GM19397 (cell line): ENCODE results near the gene CSGALNACT2.
A peak's percentile ranks its signal among the peaks of the same experiment; 100 is the strongest.
"Not testable (repeated sequence)": the region's sequence is repeated elsewhere in the genome, so short reads cannot be mapped to it uniquely, and the experiment has no call there.

ENCODE experiments used
- ATAC-seq: cut with Tn5 transposase; IDR thresholded peaks from one replicate; pipeline ENCODE4 v1.9.1; 2021; ENCODE audit warnings: mild to moderate bottlenecking, moderate library complexity; ENCODE audit not compliant: unreplicated experiment

Gene CSGALNACT2

GRCh38 chr10:43137717-43138020, 576 bp upstream of the CSGALNACT2 start:
- ATAC-seq = peak; percentile 28

DNA sequence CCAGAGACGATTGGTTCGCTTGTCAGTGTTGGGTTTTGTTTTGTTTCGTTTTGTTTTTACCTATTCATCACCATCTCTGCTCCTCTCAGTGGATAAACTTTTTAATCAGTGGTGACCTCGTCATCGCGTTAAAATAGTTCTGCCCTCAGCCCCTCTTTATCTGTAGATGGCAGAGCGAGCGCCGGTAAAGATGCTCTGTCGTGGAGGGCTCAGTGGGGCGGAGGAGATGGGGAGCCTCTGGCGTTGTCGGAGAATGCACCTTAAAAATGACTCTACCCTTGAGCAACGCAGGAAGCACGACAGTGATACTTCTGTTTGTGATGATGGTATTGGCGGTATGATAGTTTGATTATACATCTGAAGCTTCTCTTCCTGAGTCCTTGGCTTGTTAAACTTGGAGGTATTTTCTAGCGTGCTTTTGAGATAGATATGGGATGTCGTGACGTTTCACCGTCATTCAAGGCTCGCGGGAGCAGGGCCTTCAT, 554 bp downstream of the CSGALNACT2 start:
- ATAC-seq = peak; percentile 35

- no peak for ATAC-seq
Measured at GRCh38 chr10:43141421-43141820, 3.2 kb downstream of the CSGALNACT2 start.

DNA sequence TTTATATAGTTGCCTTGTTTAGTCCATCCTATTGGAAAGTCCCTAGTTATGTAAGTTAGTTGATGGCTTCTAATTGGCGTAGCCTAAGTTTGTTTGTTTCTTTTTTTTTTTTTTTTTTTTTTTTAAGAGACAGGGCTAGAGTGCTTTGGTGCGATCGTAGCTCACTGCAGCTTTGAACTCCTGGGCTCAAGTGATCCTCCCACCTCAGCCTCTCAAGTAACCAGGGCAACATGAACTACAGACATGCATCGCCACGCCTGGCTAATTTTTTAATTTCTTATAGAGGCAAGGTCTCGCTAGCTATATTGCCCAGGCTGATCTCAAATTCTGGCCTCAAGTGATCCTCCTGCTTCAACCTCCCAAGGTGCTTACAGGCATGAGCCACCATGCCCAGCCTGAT, 7.1 kb downstream of the CSGALNACT2 start:
- ATAC-seq = no peak

DNA sequence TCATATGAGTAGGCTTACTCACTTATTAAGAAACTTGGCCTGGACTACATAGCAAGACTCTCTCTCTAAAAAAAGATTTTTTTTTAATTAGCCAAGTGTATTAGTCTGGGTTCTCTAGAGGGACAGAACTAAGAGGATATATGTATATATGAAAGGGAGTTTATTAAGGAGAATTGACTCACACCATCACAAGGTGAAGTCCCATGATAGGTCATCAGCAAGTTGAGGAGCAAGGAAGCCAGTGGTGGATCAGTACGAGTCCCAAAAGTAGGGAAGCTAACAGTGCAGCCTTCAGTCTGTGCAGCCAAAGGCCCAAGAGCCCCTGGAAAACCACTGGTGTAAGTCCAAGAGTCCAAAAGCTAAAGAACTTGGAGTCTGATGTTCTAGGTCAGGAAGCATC, 7.7 kb downstream of the CSGALNACT2 start:
- not testable (repeated sequence) for ATAC-seq

- no peak for ATAC-seq
Measured at GRCh38 chr10:43151371-43151770, 13.1 kb downstream of the CSGALNACT2 start.

- ATAC-seq = no peak
Measured at GRCh38 chr10:43153901-43154300, 15.7 kb downstream of the CSGALNACT2 start.

DNA sequence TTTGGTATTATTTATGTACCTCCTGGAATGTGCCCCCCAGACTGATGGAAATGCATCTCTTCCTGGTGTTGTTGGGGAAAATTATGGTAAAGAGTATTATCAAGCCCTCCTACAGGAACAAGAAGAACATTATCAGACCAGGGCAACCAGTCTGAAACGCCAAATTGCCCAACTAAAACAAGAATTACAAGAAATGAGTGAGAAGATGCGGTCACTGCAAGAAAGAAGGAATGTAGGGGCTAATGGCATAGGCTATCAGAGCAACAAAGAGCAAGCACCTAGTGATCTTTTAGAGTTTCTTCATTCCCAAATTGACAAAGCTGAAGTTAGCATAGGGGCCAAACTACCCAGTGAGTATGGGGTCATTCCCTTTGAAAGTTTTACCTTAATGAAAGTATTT, 17.0 kb downstream of the CSGALNACT2 start:
- ATAC-seq = no peak

DNA sequence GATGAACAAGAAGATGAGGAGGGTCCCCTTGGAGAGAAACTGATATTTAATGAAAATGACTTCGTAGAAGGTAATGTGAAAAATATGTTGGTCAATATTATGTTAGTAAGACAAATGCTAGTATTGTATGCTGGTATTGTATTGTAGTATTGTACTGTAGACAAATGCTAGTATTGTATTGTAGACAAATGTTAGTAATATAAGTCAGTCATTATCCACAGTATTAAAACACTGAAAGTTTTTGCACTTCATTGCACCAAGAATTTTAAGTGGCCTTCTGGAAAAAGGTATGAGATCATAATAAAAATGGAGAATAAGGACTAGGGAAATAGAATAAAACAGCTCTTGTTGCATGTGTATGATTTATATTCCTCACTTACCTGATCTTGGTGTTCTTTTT, 17.5 kb downstream of the CSGALNACT2 start:
- no peak for ATAC-seq

- ATAC-seq = no peak
Measured at GRCh38 chr10:43156590-43157341, 18.5 kb downstream of the CSGALNACT2 start.

- no peak for ATAC-seq
Measured at GRCh38 chr10:43158636-43159035, 20.4 kb downstream of the CSGALNACT2 start.

GRCh38 chr10:43160046-43160920, 22.0 kb downstream of the CSGALNACT2 start:
- peak; percentile 53 for ATAC-seq

DNA sequence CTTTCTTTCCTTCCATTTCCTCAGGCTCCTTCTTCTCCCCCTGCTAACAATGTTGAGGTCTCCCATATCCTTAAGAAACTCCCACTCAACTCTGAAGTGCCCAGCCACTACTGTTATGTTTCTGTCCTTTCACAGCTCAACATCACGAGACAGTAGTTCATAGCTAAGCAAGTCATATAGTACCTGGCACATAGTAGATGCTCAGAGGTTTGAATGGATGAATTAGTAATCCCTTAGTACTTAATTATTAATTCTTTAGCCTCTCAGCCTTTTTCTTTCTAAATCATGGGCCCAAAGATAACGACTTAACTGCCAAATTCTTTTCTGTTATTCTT, 22.6 kb downstream of the CSGALNACT2 start:
- peak; percentile 74 for ATAC-seq

DNA sequence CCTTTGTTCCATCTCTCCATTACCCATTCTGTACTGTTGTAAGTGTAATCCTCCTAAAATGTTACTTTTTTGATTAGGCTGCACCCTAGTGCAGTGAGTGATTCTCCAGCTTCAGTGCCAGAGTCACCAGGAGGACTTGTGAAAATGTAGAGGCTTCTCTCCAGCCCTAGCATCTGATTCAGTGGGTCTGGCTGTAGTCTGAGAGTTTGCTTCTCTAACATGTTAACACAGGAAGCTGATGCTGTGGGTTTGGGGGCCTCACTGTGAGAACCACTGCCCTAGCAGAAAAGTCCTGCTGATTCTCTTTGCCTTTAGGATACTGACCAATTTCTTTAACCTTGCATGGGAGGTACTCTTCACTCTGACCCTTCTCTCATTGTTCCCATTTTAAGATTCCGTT, 24.4 kb downstream of the CSGALNACT2 start:
- ATAC-seq = no peak

DNA sequence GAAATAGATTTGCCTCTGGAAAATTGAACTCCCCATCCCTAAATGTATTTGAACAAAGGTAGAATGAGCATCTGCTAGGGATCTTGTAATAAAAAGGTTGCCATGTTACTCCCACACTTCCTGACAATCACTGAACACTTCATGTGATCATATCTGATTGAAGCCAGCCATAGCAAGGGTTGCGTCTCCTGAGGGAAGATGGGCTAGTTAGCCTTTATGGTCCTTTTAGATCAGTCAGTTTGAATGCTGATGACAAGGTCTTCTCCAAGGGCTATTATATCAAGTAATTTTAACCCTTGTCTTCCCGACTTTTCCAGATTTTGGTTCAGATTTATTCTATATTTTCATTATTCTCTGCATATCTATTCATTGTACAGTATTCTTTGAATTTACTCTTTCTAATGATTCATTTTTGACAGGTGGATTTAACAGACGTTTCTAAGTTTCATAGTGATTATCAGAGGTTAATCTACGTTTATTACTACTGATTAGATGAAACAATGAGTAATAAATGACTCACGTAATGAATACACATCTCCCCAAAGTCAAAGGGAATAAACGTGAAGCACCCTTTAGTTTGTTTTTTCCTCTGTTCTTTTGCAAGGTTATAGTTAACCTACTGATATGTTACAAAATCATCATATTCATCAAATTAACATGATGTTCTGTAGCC, 28.1 kb downstream of the CSGALNACT2 start:
- no peak for ATAC-seq

GRCh38 chr10:43166880-43167497, 28.7 kb downstream of the CSGALNACT2 start:
- ATAC-seq = peak; percentile 79

- ATAC-seq = no peak
Measured at GRCh38 chr10:43167498-43167889, 29.2 kb downstream of the CSGALNACT2 start.

DNA sequence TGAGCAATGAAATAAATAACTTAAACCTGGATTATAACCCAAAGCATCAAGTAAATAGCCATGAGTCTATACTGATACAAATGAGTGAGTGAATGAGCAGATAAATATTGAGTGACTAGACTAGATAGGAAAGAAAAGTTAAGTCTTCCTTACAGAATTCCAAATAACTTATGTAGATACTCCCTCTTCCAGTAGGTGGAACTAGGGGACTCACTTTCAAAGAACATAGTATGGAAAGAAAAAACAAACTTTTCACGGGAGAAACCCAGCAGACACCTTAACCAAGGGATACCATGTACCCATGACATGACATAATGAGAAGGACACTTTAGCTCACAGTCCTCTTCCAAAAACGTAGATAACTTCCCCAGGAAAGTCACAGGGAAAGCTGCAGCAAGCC, 32.2 kb downstream of the CSGALNACT2 start:
- no peak for ATAC-seq

GRCh38 chr10:43172645-43173044, 34.4 kb downstream of the CSGALNACT2 start:
- no peak for ATAC-seq

DNA sequence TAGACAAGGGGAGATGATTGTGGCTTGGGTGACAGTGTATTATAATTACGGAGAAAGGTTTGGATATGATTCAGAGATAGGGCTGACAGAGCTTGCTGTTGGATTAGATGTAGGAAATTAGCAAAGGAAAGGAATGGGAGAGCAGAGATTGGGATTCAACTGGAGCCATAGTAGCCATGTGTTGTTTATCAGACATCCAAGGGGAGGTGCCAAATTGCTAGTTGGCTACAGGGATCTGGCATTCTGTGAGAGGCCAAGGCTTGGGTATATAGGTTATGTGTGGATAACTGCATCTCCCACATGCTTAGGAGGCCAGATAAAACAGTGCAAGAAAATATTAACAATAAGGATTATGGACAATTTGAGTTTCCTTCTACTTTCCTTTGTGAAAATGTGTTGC, 34.9 kb downstream of the CSGALNACT2 start:
- no peak for ATAC-seq

DNA sequence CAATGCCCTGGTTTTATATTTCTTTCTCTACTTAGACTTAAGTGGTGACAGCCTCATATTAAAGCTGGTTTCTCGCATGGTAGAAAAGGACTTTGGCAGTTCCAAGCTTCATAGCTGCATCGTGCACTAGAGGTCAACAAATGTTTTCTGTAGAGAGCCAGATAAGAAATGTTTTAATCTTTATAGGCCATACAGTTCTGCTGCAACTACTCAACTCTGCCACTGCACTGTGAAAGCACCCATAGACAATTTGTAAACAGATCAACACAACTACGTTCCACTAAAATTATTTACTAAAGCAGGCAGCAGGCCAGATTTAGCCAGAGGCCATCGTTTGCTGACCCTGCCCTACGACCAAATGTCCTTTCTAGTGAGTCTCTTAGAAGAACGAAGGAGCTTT, 36.7 kb downstream of the CSGALNACT2 start:
- ATAC-seq = no peak
